Vagina (tissue), 2 donors: ENCODE data around the gene CEP120. TPM values are rescaled to one million over a fixed set of nuclear protein-coding genes. Genes with fewer than 3 reads are reported as not detected.

Experiments used
- DNase-seq, 2 donors: peaks; one replicate each; pipeline ENCODE4 v3.0.0-alpha.2; 2017; ENCODE audit errors: extremely low spot score in 2 of 2
- H3K27ac ChIP-seq: fragments of 200-600 bp; sonication (generic); one replicate; pipeline ENCODE4 v1.5.1; 2019
- H3K27me3 ChIP-seq: fragments of 200-600 bp; sonication (generic); one replicate; pipeline ENCODE4 v1.5.1; 2019
- H3K36me3 ChIP-seq, 2 donors: fragments of 200-600 bp; sonication (generic); one replicate each; pipeline ENCODE4 v1.5.1; 2017 to 2019
- H3K4me1 ChIP-seq: fragments of 200-600 bp; sonication (generic); one replicate; pipeline ENCODE4 v1.5.1; 2019
- H3K4me3 ChIP-seq, 2 donors: fragments of 200-600 bp; sonication (generic); 1 replicate in 1 of 2; 2 replicates in 1 of 2; pipeline ENCODE4 v1.5.1; 2016 to 2019
- H3K9me3 ChIP-seq: fragments of 200-600 bp; sonication (generic); one replicate; pipeline ENCODE4 v1.5.1; 2019
- CTCF ChIP-seq, 3 experiments: fragments of 450-650 bp in 2 of 3; fragments of 200-600 bp in 1 of 3; sonication (generic) in 1 of 3; IDR thresholded peaks; one replicate each; pipeline ENCODE4 v1.5.1; 2017 to 2019; ENCODE audit warnings: antibody characterized with exemption in 3 of 3, mild to moderate bottlenecking in 2 of 3, moderate library complexity in 2 of 3
- POLR2A ChIP-seq, 2 donors: fragments of 450-650 bp; IDR thresholded peaks; one replicate each; pipeline ENCODE4 v1.6.1; 2017; ENCODE audit warnings: antibody characterized with exemption in 2 of 2, mild to moderate bottlenecking in 2 of 2, moderate library complexity in 2 of 2
- POLR2AphosphoS5 ChIP-seq, 2 donors: sonication (generic); formaldehyde crosslinking; IDR thresholded peaks; one replicate each; pipeline ENCODE4 v1.9.0; 2017; ENCODE audit warnings: antibody characterized with exemption in 2 of 2, mild to moderate bottlenecking in 2 of 2, low read depth in 1 of 2; ENCODE audit not compliant: insufficient read depth in 1 of 2
- intact Hi-C: fragments of 100-400 bp; cut with DNase I; formaldehyde crosslinking; loops from one replicate; pipeline ENCODE4 v1.15.1; 2023
- total RNA-seq: library from RNA; depleted of rRNA; stranded (reverse); fragments of >200 nt; gene quantifications from one replicate; pipeline ENCODE4 v1.2.3, GENCODE V29; 2016

Gene CEP120
- total RNA-seq, 1 donor from 2014 or later = 16.9 TPM

- DNase-seq = no peak
- H3K4me3 ChIP-seq = no peak overlapping the region
- intact Hi-C loops = no loop called here
- H3K27ac ChIP-seq = no peak overlapping the region
- no peaks in the 10 kb centered on the region for H3K4me1 ChIP-seq
- TF ChIP-seq CTCF (IDR thresholded peaks at IDR 0.05) (no peak), POLR2AphosphoS5 (IDR thresholded peaks at IDR 0.05; ENCODE audit: insufficient read depth in 1 of 2, low read depth in 1 of 2) (no peak), POLR2A (IDR thresholded peaks at IDR 0.05) (no peak)
- H3K36me3 ChIP-seq = no peaks in the 10 kb centered on the region
- H3K27me3 ChIP-seq = no peaks in the 10 kb centered on the region
- no peaks in the 10 kb centered on the region for H3K9me3 ChIP-seq
Observed at GRCh38 chr5:123456242-123456641, 33.0 kb upstream of the CEP120 start.

GRCh38 chr5:123455640-123456039, 32.4 kb upstream of the CEP120 start:
- H3K27me3 ChIP-seq = no peaks in the 10 kb centered on the region
- intact Hi-C loops = no loop called here
- no peaks in the 10 kb centered on the region for H3K9me3 ChIP-seq
- TF ChIP-seq POLR2A (IDR thresholded peaks at IDR 0.05) (no peak), CTCF (IDR thresholded peaks at IDR 0.05) (no peak), POLR2AphosphoS5 (IDR thresholded peaks at IDR 0.05; ENCODE audit: insufficient read depth in 1 of 2, low read depth in 1 of 2) (no peak)
- H3K4me1 ChIP-seq = peaks cover 5% of the 10 kb centered on the region
- H3K4me3 ChIP-seq = no peak overlapping the region
- DNase-seq = no peak
- no peak overlapping the region for H3K27ac ChIP-seq
- no peaks in the 10 kb centered on the region for H3K36me3 ChIP-seq

- H3K4me3 ChIP-seq = no peak overlapping the region
- no peaks in the 10 kb centered on the region for H3K27me3 ChIP-seq
- H3K27ac ChIP-seq = no peak overlapping the region
- H3K4me1 ChIP-seq = peaks cover 10% of the 10 kb centered on the region
- no peaks in the 10 kb centered on the region for H3K9me3 ChIP-seq
- intact Hi-C loops = no loop called here
- no peak for TF ChIP-seq POLR2A (IDR thresholded peaks at IDR 0.05)
- TF ChIP-seq POLR2AphosphoS5 (IDR thresholded peaks at IDR 0.05; ENCODE audit: insufficient read depth in 1 of 2, low read depth in 1 of 2) = no peak
- TF ChIP-seq CTCF (IDR thresholded peaks at IDR 0.05) = no peak
- no peaks in the 10 kb centered on the region for H3K36me3 ChIP-seq
- DNase-seq = no peak
Observed at GRCh38 chr5:123455095-123455494, 31.9 kb upstream of the CEP120 start.

GRCh38 chr5:123454259-123454911, 31.2 kb upstream of the CEP120 start:
- Histone ChIP-seq H3K27ac (no peak overlapping the region), H3K27me3 (no peaks in the 10 kb centered on the region), H3K36me3 (no peaks in the 10 kb centered on the region), H3K9me3 (no peaks in the 10 kb centered on the region), H3K4me3 (no peak overlapping the region), H3K4me1 (peaks cover 10% of the 10 kb centered on the region)
- DNase-seq = no peak
- TF ChIP-seq CTCF (IDR thresholded peaks at IDR 0.05) (no peak), POLR2AphosphoS5 (IDR thresholded peaks at IDR 0.05; ENCODE audit: insufficient read depth in 1 of 2, low read depth in 1 of 2) (no peak), POLR2A (IDR thresholded peaks at IDR 0.05) (no peak)
- intact Hi-C loops = no loop called here

- DNase-seq = no peak
- Histone ChIP-seq H3K4me1 (peaks cover 10% of the 10 kb centered on the region), H3K27me3 (no peaks in the 10 kb centered on the region), H3K9me3 (no peaks in the 10 kb centered on the region), H3K27ac (no peak overlapping the region), H3K36me3 (no peaks in the 10 kb centered on the region), H3K4me3 (no peak overlapping the region)
- intact Hi-C loops = no loop called here
- no peak for TF ChIP-seq POLR2AphosphoS5 (IDR thresholded peaks at IDR 0.05; ENCODE audit: insufficient read depth in 1 of 2, low read depth in 1 of 2)
- no peak for TF ChIP-seq POLR2A (IDR thresholded peaks at IDR 0.05)
- TF ChIP-seq CTCF (IDR thresholded peaks at IDR 0.05) = no peak
Observed at GRCh38 chr5:123452401-123452800, 29.2 kb upstream of the CEP120 start.
